Bronchial epithelial cell (primary cell): ENCODE data around the gene FYB1. TPM values are rescaled to one million over a fixed set of nuclear protein-coding genes. Genes with fewer than 3 reads are reported as not detected.
A peak's percentile ranks its signal among the peaks of the same experiment; 100 is the strongest.

ENCODE experiments used
- DNase-seq: peaks from one replicate; pipeline ENCODE4 v3.0.0-alpha.2; 2010; ENCODE audit warnings: low read depth
- FAIRE-seq: peaks from 2 replicates; lab custom pipeline; 2011; peaks lifted over from hg19 to GRCh38; lab: Jason Lieb, UNC
- H3K27me3 ChIP-seq: 2 replicates; pipeline ENCODE4 v1.5.1; 2011; ENCODE audit warnings: low read length; ENCODE audit not compliant: control insufficient read depth, insufficient read depth
- H3K36me3 ChIP-seq: 2 replicates; pipeline ENCODE4 v1.5.1; 2011; ENCODE audit warnings: low read length; ENCODE audit not compliant: control insufficient read depth, insufficient read depth
- H3K4me3 ChIP-seq: 2 replicates; pipeline ENCODE4 v1.5.1; 2011; ENCODE audit warnings: mild to moderate bottlenecking, low read depth, low read length, control low read depth
- CTCF ChIP-seq: IDR thresholded peaks from 2 replicates; pipeline ENCODE4 v1.5.1; 2011; ENCODE audit warnings: mild to moderate bottlenecking, moderate library complexity, low read length, control low read depth, inconsistent platforms; ENCODE audit not compliant: insufficient read depth, severe bottlenecking
- total RNA-seq: library from RNA; depleted of rRNA; stranded (reverse); fragments of >200 nt; gene quantifications from 2 replicates; pipeline ENCODE4 v1.2.1, GENCODE V29; 2014

The FYB1 gene
- total RNA-seq, 1 donor from 2014 or later, result 0.26 TPM

- Histone ChIP-seq H3K4me3 (no peak overlapping the region), H3K36me3 (no peaks in the 10 kb centered on the region), H3K27me3 (no peaks in the 10 kb centered on the region)
- TF ChIP-seq CTCF, result no peak
- no peak for DNase-seq
- FAIRE-seq, result no peak
Observed at GRCh38 chr5:39119404-39120051, 99.8 kb downstream of the FYB1 start.

- DNase-seq, result no peak
- Histone ChIP-seq H3K36me3 (no peaks in the 10 kb centered on the region), H3K4me3 (no peak overlapping the region), H3K27me3 (no peaks in the 10 kb centered on the region)
- no peak for TF ChIP-seq CTCF
- FAIRE-seq, result no peak
Observed at GRCh38 chr5:39118638-39119037, 100.7 kb downstream of the FYB1 start.

DNA sequence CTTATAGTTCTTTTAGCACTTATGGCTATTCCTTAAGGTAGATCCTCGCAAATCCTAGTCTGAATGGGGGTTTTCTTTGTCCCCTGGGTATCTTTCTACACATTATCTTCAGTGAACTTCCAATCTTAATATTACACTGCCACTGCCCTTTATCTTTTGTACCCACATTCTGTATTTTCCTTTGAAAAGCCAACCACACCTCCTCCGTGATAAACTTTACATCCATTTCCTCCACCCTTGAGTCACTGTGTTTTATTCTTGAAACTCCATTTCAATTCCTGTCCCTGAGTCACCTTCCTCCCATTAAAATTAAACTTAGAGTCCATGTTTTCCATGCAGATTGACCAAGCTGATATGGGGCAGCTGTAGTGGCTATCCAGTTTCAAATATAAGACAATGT is 102.0 kb downstream of the FYB1 start:
- no peak for TF ChIP-seq CTCF
- Histone ChIP-seq H3K4me3 (no peak overlapping the region), H3K27me3 (no peaks in the 10 kb centered on the region), H3K36me3 (no peaks in the 10 kb centered on the region)
- FAIRE-seq, result no peak
- DNase-seq, result peak; percentile 69

- Histone ChIP-seq H3K36me3 (no peaks in the 10 kb centered on the region), H3K27me3 (no peaks in the 10 kb centered on the region), H3K4me3 (no peak overlapping the region)
- peak; percentile 23 for DNase-seq
- no peak for FAIRE-seq
- no peak for TF ChIP-seq CTCF
Observed at GRCh38 chr5:39116344-39117170, 102.8 kb downstream of the FYB1 start.

- H3K4me3 ChIP-seq, result no peak overlapping the region
- no peak for TF ChIP-seq CTCF
- no peak for FAIRE-seq
- no peaks in the 10 kb centered on the region for H3K36me3 ChIP-seq
- DNase-seq, result no peak
- no peaks in the 10 kb centered on the region for H3K27me3 ChIP-seq
Observed at GRCh38 chr5:39115644-39116343, 103.6 kb downstream of the FYB1 start.
